ENCODE results near the gene ARHGAP31. TPM values are rescaled to one million over a fixed set of nuclear protein-coding genes. Genes with fewer than 3 reads are reported as not detected.

Gene ARHGAP31
- total RNA-seq, 2 donors from 2014 or later: 6.5 to 8.9 TPM

DNA sequence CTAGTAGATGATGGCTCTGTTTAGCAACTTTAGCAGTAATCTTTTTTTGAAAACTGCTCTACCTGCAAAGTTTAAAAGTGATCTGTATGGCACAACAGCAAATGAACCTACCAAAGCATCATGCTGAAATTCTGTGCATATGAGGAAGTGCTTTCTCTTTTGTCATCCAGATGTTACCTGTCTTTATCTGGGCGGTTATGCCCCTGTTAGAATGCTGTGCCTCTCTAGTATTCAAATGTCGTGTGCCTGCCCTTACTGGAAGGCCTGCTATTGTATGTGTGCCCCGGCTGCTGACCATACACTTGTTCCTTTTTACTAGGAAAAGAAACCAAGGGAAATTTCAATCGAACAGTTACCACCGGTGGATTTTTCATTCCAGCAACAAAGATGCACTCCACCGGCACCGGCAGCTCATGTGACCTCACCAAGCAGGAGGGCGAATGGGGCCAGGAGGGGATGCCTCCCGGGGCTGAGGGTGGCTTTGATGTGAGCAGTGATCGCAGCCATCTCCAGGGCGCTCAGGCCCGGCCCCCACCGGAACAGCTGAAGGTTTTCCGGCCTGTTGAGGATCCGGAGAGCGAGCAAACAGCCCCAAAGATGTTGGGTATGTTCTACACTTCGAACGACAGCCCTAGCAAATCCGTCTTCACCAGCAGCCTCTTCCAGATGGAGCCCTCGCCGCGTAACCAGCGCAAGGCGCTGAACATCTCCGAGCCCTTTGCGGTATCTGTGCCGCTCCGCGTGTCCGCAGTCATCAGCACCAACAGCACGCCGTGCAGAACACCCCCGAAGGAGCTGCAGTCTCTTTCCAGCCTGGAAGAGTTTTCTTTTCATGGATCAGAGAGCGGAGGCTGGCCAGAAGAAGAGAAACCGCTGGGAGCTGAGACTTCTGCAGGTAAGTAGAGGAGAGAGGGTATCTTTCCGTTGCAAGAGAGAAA lies 107.6 kb downstream of the ARHGAP31 start:
- DNase-seq: no peak
- Histone ChIP-seq H3K27ac (no peak overlapping the region), H3K36me3 (no peaks in the 10 kb centered on the region), H3K27me3 (no peaks in the 10 kb centered on the region), H3K4me1 (no peaks in the 10 kb centered on the region), H3K4me3 (no peak overlapping the region), H3K9ac (ENCODE audit: low read depth in 2 of 2, low read length in 2 of 2) (no peak overlapping the region), H3K9me3 (no peaks in the 10 kb centered on the region)
- TF ChIP-seq, protein P1, sequence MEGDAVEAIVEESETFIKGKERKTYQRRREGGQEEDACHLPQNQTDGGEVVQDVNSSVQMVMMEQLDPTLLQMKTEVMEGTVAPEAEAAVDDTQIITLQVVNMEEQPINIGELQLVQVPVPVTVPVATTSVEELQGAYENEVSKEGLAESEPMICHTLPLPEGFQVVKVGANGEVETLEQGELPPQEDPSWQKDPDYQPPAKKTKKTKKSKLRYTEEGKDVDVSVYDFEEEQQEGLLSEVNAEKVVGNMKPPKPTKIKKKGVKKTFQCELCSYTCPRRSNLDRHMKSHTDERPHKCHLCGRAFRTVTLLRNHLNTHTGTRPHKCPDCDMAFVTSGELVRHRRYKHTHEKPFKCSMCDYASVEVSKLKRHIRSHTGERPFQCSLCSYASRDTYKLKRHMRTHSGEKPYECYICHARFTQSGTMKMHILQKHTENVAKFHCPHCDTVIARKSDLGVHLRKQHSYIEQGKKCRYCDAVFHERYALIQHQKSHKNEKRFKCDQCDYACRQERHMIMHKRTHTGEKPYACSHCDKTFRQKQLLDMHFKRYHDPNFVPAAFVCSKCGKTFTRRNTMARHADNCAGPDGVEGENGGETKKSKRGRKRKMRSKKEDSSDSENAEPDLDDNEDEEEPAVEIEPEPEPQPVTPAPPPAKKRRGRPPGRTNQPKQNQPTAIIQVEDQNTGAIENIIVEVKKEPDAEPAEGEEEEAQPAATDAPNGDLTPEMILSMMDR (IDR thresholded peaks at IDR 0.05): no peak
- intact Hi-C loops (cut with DNase I): no loop called here

DNA sequence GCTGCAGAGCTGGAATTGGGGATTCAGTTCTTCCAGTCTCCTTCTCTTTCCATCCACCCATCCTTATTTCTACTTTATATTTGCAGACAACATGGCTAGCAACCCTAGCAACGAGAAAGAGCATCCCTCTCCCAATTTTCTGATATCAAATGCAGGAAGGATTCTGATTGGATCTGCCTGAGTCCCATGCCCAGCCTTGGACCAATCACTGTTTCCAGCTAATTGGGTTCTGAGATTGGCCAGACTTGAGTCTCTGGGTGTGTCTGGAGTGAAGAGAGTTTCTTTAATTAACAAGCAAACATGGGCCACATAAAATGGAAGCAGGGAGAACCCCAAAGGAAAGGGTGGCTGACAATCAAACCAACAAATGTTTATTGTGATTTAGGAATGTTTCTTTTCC lies 108.6 kb downstream of the ARHGAP31 start:
- Histone ChIP-seq H3K4me1 (no peaks in the 10 kb centered on the region), H3K9me3 (no peaks in the 10 kb centered on the region), H3K4me3 (no peak overlapping the region), H3K9ac (ENCODE audit: low read depth in 2 of 2, low read length in 2 of 2) (no peak overlapping the region), H3K27ac (no peak overlapping the region), H3K36me3 (no peaks in the 10 kb centered on the region), H3K27me3 (no peaks in the 10 kb centered on the region)
- no peak for DNase-seq
- TF ChIP-seq, protein P1 (IDR thresholded peaks at IDR 0.05): no peak
- intact Hi-C loops (cut with DNase I): no loop called here

DNA sequence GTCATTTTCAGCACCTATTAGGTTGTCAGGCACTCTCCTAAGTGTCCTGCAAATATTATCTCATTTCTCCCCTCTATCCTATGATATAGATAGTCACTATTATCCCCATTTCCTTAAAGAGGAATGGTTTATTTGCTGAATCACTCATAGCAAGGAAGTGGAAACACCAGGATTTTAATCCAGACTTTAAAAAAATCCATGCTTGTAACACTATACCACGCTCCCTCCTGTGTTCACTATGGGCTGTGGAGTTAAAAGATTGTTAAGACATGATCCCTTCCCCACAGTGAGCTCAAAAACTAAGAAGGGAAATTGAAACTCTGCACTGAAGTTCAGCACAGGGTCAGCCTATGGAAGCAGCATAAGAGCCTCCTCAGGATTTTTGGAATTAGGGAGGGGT lies 109.0 kb downstream of the ARHGAP31 start:
- Histone ChIP-seq H3K27me3 (no peaks in the 10 kb centered on the region), H3K36me3 (no peaks in the 10 kb centered on the region), H3K4me1 (no peaks in the 10 kb centered on the region), H3K9ac (ENCODE audit: low read depth in 2 of 2, low read length in 2 of 2) (no peak overlapping the region), H3K9me3 (no peaks in the 10 kb centered on the region), H3K4me3 (no peak overlapping the region), H3K27ac (no peak overlapping the region)
- no peak for DNase-seq
- intact Hi-C loops (cut with DNase I): no loop called here
- TF ChIP-seq, protein P1 (IDR thresholded peaks at IDR 0.05): no peak

DNA sequence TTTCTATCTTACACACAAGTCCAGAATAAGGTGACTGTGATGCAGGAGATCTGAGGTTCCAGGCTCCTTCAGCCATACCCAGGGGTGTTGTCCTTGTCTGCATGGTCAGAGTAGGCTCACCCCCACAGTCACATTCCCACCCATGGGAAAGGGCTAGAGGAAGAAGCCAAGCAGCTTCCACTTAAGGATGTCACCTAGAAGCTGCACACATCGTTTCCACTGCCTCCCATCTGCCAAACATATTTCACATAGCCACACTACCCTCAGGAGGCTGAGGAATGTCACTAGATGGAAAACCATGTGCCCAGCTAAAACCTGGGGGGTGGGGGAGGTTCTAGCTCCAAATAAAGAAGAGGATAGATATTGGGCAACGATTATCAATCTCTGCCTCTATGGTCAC lies 111.1 kb downstream of the ARHGAP31 start:
- no peaks in the 10 kb centered on the region for H3K27me3 ChIP-seq
- H3K36me3 ChIP-seq: no peaks in the 10 kb centered on the region
- no peak overlapping the region for H3K9ac ChIP-seq (ENCODE audit: low read depth in 2 of 2, low read length in 2 of 2)
- no peak overlapping the region for H3K27ac ChIP-seq
- TF ChIP-seq, protein P1 (IDR thresholded peaks at IDR 0.05): no peak
- DNase-seq: no peak
- intact Hi-C loops (cut with DNase I): no loop called here
- H3K4me1 ChIP-seq: no peaks in the 10 kb centered on the region
- H3K9me3 ChIP-seq: no peaks in the 10 kb centered on the region
- H3K4me3 ChIP-seq: no peak overlapping the region

DNA sequence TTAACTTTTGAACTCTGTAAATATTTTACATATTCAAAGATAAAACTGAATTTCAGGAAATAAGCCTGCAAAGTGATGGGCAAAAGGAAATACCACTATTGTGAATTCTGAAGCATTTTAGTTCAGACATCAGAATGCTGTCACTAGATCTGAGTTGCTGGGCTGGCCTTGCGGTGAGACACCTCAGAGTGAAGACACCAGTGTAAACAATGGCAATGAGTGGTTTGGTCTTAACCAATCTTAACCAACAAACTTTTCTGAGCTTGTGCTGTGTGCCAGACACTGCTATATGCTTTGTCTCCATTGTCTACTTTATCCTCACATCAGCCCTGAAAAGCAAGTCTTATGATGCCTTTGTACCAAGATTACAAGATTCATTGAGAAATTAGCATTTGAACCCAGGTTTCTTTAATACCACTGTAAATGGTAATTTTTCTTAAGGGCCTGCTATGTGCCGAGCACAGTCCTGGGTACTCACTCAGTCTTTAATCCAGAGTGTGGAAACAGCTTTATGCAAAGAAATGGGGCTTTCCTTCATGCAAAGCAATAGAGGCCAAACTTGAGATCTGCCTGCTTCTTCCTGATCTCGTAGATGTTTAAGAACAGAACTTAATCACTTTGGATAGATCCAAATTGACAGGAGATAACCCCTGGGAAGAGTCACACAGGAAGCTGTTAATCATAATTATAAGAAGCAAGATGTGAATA lies 114.2 kb downstream of the ARHGAP31 start:
- intact Hi-C loops (cut with DNase I): no loop called here
- no peaks in the 10 kb centered on the region for H3K4me1 ChIP-seq
- H3K27ac ChIP-seq: no peak overlapping the region
- no peaks in the 10 kb centered on the region for H3K9me3 ChIP-seq
- no peak overlapping the region for H3K9ac ChIP-seq (ENCODE audit: low read depth in 2 of 2, low read length in 2 of 2)
- DNase-seq: no peak
- no peaks in the 10 kb centered on the region for H3K36me3 ChIP-seq
- no peak overlapping the region for H3K4me3 ChIP-seq
- no peaks in the 10 kb centered on the region for H3K27me3 ChIP-seq
- TF ChIP-seq, protein P1 (IDR thresholded peaks at IDR 0.05): no peak

Data from colonic mucosa (tissue), 4 donors.